CD1c-positive myeloid dendritic cell (primary cell): ENCODE data around the gene ARID5B.

ENCODE experiments used
- DNase-seq: peaks from one replicate; pipeline ENCODE4 v3.0.0-alpha.2; 2016; ENCODE audit errors: extremely low spot score

Gene ARID5B

GRCh38 chr10:62036186-62037081, 134.9 kb downstream of the ARID5B start:
- no peak for DNase-seq

- DNase-seq: no peak
Measured at GRCh38 chr10:62037166-62037831, 135.8 kb downstream of the ARID5B start.

- no peak for DNase-seq
Measured at GRCh38 chr10:62037890-62038608, 136.6 kb downstream of the ARID5B start.

- DNase-seq: peak; percentile 79
Measured at GRCh38 chr10:62038609-62039190, 137.2 kb downstream of the ARID5B start.

GRCh38 chr10:62039954-62040353, 138.5 kb downstream of the ARID5B start:
- DNase-seq: no peak

GRCh38 chr10:62040881-62041280, 139.4 kb downstream of the ARID5B start:
- no peak for DNase-seq

DNA sequence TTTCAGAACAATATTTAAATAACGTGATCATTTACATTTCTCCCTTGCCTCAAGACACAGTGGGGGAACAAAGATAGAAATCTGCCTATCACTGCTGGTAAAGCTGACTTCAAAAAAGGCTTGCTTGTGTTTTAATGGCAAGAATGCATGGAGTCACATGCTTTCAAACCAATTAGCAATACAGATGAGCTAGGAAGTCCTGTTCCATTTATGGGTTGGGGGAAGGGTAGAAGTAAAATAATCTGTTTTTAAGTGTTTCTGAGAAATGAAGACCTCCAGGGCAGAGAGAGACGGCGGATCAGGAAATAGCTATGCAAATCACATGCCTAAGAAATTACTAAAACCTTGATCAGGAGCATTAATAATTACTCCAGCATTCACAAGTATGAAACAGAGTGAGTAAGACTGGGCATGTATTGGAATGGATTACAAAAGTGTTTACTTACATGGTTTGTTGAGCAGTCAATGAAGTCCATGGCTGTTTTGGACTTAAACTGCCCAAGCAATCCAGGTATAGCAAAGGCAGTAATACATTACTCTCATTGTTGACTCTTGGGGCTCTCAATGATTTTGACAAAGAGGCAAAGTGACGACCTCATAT, 142.0 kb downstream of the ARID5B start:
- no peak for DNase-seq

- peak; percentile 37 for DNase-seq
Measured at GRCh38 chr10:62044566-62044965, 143.1 kb downstream of the ARID5B start.

- DNase-seq: peak; percentile 75
Measured at GRCh38 chr10:62045765-62046521, 144.4 kb downstream of the ARID5B start.

DNA sequence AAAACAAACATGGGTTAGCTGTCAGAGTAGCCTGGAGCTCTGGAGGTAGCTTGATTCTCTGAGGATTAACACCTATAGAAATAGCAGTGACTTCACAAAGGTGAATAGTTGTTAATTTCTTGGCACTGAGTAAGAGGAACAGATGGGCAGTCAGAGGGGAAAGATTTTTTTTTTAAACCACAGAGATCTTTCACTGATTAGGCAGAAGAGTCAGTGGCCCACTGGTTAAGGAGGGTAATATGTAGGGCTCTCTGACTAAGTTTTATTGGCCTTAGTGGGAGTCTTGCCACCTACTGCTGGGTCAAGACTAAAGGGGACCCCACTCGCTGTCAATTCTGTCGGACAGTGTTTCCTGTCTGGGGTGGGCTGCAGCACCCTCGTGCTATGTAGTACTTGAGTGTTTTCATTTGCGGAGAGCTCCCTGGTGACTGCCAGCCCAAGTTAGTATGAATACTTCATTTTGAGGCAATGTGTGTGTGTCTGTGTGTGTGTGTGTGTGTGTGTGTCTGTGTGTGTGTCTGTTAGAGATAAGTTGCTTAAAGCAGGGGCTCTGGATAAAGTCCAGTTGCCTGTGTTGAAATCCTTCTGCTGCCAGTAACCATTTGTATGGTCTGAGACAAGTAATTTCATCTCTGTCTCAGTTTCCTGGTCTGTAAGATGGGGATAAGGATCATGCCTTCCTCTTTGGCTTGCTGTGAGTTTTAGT, 145.2 kb downstream of the ARID5B start:
- DNase-seq: peak; percentile 50

DNA sequence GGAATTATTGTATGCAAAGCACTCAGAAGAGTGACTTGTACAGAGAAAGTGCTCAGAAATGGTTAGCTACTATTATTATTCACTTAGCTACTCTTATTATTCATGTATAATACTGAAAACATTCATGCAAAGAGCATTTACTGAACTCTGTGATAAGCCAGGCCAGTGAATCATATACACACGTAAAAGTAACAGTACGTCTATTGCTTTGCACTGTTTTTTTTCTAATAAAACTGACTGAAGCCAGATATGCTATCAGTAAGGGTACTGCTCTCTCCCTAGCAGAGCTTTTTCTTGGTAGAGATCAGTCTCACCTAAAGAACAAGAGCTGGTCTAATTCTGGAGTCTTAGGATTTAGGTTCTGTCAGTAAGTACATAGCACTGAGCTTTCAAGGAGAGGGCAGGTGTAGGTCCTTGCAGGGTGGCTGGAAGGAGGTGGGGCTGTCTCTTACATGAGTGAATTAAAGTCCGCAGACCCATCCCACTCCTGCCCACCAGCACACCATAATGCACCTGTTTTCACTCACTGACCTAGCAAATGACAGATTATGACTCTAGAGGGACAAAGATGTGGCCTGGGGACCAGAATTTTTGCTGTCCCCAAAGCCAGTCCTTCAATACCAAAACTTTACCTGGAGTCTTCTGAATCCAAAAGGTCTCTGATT, 145.9 kb downstream of the ARID5B start:
- no peak for DNase-seq

DNA sequence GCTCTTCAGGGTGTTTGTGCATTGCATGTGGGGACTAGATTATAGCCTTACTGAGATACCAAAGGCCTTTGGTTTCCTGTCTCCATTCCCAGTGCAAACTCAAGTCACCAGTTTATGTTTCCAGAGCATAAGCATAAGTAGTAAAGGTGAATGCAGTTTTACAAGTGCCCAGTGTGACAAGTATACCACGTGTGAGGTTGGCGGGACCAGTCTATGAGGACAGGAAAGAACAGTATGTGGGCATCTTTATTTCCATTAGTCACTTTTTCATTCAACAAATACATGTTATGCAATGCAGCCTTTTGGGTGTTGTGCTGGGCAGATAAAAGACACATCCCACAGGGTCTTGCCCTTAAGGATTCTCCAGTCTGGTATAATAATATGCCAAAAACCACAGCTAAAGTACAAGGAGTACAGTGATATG, 146.5 kb downstream of the ARID5B start:
- DNase-seq: peak; percentile 41

DNA sequence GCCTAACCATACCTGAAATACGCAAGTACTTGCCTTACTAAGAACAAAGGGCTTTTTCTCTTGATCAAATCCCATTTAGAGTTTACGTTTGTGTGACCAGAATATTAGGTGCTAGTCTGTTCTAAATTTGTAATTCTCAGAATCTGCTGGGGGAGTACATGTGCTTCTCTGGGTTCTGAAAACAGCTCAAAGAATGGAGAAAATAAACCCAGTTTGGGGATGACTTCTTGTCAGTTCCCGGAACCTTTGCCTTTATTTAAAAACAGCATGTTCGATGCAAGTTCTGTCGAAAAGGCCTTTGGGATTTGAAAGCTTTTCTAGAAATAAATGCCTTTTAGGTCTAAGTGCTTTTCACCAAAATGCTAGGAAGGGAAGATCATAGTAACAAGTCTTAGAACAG, 147.0 kb downstream of the ARID5B start:
- peak; percentile 22 for DNase-seq

DNA sequence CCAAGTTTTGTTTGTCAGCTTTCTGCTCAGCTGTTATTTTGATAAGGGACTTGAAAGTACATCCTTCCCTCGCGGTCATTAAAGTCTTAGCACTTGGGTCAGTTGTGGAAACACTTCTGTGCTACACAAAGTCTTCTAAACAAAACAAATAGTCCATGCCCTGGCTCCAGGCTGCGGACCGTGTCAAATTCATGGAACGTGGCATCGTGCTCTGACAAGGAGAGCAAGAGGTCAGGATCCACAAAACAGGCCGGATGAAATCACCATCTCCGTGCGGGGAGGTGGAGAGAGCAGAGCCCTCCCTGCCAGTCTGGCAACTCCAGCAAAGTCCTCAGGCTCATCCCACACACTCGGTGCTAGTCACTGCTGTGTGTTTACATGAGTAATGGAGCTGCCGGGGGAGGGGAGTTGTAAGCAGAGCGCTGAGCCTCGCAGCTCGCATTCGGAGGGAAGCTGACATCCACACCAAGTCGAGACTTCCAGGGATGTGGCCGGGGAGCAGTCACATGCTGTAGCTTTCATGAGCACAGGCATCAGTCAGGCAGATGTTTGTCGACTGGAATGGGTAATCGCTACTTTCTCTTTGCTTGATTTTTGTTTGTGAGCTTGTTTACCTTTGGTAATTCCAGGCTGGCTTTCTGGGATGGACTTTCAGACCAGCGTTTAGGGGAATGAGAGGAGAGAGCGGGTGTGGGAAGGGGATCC, 147.6 kb downstream of the ARID5B start:
- DNase-seq: peak; percentile 94

GRCh38 chr10:62049624-62050345, 148.3 kb downstream of the ARID5B start:
- DNase-seq: peak; percentile 33

DNA sequence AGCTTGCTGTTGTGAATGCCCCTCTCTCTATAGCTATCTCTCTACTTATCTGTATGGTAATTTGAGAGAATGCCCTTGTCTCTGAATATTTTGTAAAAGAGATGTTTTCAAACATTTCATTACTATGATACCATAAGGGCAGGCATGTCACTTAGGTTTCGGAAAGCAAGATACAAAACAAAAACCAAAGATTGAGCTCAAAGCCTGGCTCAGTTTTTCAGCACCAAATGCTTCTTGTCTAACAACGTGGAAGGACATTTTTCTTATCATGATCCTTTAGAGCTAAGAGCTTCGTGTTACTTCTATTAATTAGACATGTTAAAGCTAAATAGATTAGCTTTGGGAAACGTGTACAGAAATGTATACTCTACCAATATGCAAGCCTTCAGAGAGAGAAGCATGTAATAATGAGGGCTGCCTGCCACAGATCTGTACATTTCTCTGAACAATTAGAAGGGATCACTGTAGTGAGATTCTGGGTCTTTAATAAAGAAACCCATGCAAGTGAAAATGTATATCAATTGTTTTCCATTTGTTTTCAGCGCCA, 148.9 kb downstream of the ARID5B start:
- DNase-seq: no peak

DNA sequence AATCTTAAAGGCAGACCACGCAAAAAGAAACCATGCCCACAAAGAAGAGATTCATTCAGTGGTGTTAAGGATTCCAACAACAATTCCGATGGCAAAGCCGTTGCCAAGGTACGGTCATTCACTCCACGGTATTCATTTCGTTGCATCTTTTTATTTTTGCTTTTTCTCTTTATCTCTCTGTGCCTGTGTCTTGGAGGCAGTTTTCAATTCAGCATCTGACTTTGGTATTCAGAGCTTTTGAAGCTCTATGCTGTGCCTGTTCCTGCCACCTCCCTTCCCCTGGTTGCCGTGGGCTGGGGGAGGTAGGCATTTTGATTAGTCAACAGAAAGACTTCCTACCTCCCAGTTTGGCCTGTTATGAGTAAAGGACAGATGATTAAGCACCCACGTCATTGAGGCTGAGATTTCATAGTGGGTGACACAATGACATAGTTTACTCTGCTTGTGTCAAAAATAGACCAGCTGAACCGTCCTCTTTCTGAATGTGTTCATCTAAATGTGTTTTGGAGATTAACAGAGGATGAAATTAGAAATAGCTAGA, 149.5 kb downstream of the ARID5B start:
- DNase-seq: peak; percentile 93

- no peak for DNase-seq
Measured at GRCh38 chr10:62052276-62052675, 150.8 kb downstream of the ARID5B start.
